GM12873 (cell line): Measurements from ENCODE around the gene CPXM1.

ENCODE experiments used
- CTCF ChIP-seq: IDR thresholded peaks from 2 replicates; pipeline ENCODE4 v1.5.1; 2012; ENCODE audit warnings: low read depth, mild to moderate bottlenecking, moderate library complexity, low read length, control low read depth; ENCODE audit not compliant: insufficient read depth; ENCODE audit errors: missing control alignments

CPXM1 gene

GRCh38 chr20:2797136-2797983 lies 3.1 kb downstream of the CPXM1 start:
- no peak for TF ChIP-seq CTCF

GRCh38 chr20:2796011-2796660 lies 4.3 kb downstream of the CPXM1 start:
- no peak for TF ChIP-seq CTCF

GRCh38 chr20:2795451-2795850 lies 5.0 kb downstream of the CPXM1 start:
- TF ChIP-seq CTCF = no peak

- TF ChIP-seq CTCF = no peak
Observed at GRCh38 chr20:2794866-2795447, 5.5 kb downstream of the CPXM1 start.

GRCh38 chr20:2794202-2794748 lies 6.2 kb downstream of the CPXM1 start:
- no peak for TF ChIP-seq CTCF

- no peak for TF ChIP-seq CTCF
Observed at GRCh38 chr20:2793471-2793870, 7.0 kb downstream of the CPXM1 start.
